Measurements from ENCODE around the gene FER1L5.

FER1L5 gene

DNA sequence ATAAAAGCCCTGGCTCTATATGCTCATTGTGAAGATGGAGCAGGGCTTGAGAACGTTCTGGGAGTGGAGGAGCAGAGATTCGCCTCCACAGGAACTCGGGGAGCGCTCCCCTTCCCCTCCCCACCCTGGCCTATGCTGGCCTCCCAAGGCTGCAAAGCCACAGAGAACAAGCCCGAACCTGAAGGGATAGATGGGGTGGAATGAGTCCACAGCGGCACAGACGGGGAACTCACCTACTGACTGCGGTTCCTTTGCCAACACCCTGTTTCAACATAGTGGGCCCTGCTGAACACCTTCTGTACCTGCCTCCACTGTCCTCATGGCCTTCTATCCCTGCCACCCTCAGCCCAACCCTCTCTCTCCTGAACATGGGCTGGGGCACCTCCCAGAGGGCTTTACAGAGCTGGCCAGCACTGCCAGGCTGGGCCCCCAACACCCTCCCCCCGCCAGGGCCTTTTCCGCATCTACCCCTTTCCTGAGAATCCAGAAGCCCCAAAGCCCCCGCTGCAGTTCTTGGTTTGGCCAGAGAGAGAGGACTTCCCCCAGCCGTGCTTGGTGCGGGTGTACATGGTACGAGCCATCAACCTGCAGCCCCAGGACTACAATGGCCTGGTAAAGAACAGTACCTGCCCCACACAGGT, 55.8 kb downstream of the FER1L5 start:
- DNase-seq (ENCODE audit: low spot score), result no peak

DNA sequence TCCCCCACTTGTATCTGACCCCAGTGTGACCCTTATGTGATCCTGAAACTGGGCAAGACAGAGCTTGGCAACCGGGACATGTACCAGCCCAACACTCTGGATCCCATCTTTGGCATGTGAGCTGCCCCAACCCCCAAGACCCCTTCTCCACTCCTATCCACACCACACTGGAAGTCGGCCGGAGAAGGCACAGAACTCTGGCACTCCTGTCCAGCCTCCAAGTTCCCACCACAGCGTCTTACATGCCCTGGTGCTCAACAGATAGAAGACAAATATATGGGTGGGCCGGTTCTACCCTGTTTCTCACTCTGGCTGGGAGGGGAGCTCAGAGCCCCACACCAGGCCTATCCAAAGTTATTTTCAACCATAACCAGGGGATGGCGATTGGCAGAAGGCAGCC, 56.5 kb downstream of the FER1L5 start:
- DNase-seq (ENCODE audit: low spot score), result no peak

DNA sequence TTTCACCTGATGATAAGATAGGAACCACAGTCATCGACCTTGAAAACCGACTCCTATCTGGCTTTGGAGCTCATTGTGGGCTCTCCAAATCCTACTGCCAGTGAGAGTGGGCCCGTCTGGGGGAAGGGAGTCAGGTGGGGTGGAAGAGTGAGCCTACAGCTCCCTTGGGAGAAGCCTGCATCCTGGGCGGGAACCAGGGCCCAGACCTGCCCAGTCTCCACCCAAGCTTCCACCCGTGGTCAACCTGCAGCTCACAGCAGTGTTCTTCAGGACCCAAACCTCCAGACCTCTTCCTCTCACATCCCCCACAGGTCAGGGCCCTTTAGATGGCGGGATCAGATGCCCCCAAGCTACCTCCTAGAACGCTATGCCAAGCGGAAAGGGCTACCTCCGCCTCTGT, 57.1 kb downstream of the FER1L5 start:
- DNase-seq (ENCODE audit: low spot score), result no peak

DNA sequence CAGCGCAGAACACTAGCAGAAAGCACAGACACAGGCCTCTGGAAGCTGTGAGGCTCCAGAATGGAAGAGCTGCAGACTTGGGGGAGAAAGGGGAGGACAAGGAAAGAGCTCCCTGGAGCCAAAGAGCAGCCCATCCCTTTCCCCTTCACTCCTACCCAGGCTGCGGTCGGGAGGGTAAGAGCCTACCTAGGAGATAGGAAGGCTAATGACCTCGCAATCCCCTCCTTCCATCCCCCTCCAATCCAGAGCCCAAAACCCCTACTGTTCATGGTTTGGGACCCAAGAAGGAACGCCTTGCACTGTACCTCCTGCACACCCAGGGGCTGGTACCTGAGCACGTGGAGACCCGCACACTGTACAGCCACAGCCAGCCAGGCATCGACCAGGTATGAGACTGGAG, 57.5 kb downstream of the FER1L5 start:
- DNase-seq (ENCODE audit: low spot score), result no peak

DNA sequence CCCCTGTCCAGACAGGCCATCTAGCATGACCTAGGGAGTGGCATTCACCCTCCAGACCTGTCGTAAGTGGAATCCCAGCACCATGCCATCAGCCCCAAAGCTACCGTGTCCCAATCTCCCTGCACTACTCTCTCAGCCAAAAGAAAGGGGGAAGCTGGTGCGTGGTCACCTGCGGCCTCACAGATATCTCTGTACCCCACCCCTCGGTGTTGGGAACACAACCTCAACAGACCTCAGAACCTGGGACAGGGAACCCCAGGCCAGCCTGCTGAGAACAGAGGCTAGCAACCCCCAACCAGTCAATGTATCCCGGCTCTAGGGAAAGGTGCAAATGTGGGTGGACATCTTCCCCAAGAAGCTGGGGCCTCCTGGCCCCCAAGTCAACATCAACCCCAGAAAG, 59.1 kb downstream of the FER1L5 start:
- no peak for DNase-seq (ENCODE audit: low spot score)

DNA sequence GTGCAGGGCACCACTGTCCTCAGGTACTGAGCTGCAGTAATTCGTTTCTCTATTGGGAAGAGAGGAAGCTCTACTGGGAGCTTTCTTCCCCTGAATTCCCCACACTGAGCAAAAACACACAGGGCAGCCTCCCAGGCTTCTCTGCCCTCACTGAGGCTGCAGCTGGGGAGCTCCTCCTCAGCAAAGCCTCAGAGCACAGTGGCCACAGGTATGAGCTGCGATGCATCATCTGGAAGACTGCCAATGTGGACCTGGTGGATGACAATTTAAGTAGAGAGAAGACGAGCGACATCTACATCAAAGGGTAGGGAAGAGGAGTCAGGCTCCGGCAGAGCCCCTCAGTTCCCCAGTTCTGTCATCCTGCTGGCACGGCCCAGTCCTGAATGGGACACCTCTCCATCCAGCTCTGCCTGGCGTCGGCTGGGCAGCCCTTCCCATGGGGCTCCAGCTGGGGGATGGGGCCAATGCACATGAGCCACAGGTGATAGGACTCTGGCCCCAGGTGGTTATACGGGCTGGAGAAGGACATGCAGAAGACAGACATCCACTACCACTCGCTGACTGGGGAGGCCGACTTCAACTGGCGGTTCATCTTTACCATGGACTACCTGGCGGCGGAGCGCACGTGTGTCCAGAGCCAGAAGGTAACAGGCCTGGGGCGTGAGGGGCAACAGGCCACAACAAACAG, 59.7 kb downstream of the FER1L5 start:
- no peak for DNase-seq (ENCODE audit: low spot score)

DNA sequence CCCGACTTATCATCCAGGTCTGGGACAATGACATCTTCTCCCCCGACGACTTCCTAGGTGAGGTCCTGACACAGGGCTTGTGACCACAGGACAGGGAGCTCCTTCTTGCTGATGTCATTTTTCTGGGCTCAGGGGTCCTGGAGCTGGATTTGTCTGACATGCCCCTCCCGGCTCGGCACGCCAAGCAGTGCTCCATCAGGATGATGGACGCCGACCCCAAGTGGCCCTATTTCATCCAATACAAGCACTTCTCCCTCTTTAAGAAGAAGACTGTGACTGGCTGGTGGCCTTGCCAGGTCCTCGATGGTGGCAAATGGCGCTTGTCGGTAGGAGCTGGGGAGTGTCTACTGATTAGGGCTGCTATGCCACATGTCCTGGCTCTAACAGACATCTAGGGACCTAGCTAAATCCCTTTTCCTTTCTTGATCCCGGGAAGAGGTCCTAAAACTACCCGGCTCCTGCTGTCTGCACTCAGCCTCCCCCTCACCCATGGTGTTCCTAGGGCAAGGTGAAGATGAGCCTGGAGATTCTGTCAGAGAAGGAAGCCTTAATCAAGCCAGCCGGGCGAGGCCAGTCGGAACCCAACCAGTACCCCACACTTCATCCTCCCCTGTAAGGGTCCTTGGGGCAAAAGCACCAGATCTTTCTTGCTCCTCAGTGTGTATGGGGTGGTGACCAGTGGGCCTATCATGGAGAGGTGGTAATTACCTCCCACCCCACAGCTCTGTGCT, 60.6 kb downstream of the FER1L5 start:
- no peak for DNase-seq (ENCODE audit: low spot score)

DNA sequence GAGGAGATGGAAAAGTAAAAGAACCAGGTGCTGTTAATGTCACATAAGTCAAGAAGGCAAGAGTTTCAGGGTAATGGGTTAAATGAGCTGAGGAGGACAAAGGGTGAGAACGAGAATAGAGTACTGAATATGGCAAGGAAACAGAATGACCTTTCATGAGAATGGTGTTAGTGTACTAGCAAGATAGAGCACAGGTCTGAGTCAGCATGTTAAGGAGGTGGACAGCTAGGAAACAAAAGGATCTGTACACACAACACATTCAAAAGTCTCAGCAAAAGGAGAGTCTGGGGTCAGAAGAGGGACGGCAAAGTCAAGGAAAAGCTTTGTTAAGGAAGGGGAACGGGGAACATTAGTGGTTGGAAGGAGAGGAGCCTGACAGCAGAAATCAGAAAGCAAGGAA, 68.4 kb downstream of the FER1L5 start:
- no peak for DNase-seq (ENCODE audit: low spot score)

DNA sequence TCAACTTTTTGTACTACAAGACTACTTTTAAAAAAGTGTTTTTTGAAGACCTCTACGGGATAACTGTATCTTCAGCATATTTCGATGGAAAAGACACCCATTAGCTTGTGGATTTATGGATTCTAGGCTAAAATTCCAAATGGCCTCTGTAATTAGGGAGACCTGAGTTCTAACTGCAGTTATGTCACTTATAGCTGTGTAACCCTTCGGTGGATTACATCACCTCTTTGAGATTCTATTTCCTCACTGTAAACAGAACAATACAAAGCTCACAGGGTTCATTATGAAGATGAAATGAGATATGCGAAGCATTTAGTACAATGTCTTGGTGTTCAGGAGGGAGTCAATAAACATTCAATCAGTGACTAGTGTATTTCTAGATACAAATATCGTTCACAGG, 73.1 kb downstream of the FER1L5 start:
- no peak for DNase-seq (ENCODE audit: low spot score)

DNA sequence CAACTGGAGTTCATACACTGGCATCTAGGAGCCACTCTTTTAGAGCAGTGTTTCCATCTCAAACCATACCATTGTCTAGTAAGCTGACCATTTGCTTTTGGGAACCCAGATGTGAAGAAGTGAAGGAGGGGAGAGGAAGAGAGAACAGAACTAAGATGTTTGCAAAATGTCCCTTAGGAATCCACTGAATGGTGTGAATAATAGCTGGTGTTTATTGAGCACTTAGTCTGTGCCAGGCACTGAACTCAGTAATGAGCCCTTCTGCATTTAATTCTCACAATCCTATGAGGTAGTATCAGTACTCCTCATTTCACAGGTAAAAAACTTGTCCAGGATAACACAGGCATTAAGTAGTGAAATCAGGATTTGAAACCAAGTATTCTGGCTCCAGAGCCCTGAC, 73.8 kb downstream of the FER1L5 start:
- no peak for DNase-seq (ENCODE audit: low spot score)

DNA sequence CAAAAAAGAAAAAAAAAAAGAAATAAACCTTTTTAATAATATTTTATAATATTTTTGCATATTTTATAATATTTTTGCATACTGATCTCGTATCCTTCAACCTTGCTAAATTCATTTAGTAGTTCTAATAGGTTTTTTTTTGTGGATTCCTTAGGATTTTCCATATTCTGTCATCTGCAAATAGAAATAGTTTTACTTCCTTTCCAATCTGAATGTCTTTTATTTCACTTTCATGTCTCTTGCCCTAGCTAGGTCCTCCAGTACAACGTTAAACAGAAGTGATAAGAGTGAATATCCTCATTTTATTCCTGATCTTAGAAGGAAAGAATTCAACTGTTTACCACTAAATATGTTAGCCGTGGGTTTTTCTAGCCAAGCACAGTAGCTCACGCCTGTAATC, 83.6 kb downstream of the FER1L5 start:
- DNase-seq (ENCODE audit: low spot score), result no peak

DNA sequence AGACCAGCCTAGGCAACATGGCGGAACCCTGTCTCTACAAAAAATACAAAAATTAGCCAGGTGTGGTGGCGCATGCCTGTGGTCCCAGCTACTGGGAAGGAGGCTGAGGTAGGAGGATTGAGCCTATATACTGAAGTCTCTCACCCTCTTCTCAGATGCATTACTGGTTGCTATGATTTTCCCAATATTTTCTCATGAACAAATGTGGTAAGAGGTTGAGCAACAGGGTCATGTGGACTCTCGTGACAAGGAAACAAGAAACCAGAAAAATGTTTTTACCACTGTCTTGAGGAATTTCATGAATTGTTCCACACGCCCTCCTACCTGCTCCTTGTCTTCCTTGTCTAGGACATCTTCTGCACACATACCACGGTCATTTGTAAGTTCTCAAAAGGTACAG, 84.9 kb downstream of the FER1L5 start:
- DNase-seq (ENCODE audit: low spot score), result no peak

DNA sequence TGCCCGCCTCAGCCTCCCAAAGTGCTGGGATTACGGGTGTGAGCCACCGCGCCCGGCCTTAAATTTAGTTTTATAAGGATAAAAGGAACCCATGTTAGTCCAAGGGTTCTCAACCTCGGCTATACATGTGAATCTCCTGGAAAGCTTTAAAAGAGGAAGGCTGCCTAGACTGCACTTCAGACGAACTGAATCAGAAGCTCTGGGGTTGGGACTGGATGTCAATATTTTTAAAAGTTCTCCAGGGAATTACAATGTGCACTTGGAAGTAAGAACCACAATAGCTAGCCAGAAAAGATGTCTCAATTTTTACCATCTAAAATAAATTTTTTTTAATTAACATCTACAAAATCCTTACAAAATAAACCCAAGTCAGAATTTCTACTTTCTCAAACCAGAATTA, 87.2 kb downstream of the FER1L5 start:
- no peak for DNase-seq (ENCODE audit: low spot score)

DNA sequence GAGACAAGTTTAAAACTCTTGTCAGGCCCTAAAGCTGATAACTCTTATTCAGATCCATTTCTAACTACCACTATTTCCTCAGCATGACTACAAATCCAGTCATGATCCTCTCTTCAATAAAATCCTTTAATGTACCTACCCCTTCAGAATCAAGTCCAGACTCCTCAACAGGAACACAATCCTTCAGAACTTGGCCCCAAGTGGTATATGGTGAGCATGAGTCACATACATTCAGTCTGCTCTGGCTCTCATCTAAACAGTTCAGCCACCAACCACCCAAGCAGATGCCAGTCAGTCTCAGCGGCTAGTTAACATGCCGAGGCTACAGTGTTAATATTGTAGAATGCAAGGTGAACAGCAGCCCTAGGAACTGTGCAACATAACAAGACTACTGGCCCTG, 87.6 kb downstream of the FER1L5 start:
- DNase-seq (ENCODE audit: low spot score), result no peak

DNA sequence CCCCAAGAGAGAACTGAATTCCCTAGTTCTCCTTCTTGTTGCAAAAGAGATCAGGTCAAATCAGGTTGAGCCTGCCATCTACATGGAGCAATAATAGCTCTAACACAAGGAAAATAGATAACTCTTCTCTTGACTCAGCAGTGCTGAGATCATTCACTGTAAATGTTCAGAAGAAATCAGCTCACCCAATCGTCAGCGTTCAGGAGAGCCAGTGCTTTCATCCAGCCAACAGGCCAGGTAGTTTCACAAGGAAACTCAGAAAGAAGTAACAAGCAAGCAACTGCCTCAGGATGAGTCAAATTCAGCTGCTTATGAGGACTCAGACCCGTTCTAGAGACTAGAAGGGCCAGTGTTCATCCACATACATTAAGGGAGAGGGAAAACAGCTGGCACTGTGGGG, 91.4 kb downstream of the FER1L5 start:
- no peak for DNase-seq (ENCODE audit: low spot score)

DNA sequence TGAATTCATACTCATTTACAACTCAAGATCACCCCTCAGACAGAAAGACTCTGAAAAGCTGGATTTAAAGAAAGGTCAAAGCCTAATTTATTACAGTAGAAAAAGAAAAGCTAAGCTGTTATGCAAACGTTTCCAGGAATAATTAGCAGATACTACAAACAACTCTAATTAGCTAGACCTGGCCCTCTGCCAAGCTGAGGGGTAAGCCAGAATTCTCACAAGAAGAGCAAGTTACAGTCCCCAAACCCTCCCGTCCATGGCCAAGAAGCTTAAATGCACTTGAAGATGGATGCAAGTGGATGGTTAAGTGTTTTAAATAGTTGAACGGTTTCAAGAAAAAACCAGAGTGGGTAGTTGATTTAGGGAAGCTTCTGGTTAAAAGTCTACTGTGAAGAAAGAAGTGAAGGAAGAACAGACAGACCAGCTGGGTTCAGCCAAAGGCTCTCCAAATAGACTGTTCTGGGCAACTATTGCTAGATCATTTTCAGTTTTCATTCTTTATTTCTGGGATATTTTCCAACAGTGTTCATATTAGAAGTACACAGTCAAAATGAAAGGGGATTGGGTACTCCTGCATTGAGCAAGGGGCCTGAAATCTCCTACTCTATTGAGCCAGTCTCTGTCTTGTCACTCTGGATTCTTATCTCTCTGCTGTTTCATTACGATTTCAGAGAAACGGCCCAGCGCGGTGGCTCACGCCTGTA, 92.5 kb downstream of the FER1L5 start:
- no peak for DNase-seq (ENCODE audit: low spot score)

DNA sequence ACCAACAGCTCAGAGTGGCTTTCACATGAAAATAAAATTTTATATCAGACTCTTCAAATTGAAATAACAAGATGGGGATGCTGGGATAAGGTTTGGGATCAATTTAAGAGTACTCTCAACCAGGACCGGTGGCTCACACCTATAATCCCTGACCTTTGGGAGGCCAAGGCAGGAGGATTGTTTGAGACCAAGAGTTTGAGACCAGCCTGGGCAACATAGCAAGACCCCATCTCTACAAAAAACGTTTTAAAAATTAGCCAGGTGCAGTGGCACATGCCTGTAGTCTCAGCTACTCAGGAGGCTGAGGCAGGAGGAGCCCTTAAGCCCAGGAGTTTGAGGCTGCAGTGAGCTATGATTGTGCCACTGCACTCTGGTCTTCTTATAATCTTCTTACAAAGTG, 94.7 kb downstream of the FER1L5 start:
- no peak for DNase-seq (ENCODE audit: low spot score)

DNA sequence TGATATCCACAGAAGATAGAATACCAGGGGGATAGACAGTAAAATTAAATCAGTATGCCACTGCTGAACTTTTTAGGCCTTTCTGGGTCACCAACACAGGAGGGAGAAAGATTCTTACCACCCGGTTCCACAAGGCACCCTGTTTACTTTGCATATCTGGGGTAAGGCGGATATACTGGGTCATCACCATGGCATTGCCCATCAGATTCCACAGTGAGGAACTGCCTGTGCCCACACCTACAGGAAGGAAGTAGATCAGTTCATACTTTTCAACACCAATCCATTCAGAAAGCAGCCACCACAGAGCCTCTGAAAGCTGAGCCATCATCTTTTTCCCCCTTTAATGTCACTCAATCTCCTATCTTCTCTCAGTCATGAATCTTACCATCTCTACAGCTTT, 95.3 kb downstream of the FER1L5 start:
- DNase-seq (ENCODE audit: low spot score), result no peak

DNA sequence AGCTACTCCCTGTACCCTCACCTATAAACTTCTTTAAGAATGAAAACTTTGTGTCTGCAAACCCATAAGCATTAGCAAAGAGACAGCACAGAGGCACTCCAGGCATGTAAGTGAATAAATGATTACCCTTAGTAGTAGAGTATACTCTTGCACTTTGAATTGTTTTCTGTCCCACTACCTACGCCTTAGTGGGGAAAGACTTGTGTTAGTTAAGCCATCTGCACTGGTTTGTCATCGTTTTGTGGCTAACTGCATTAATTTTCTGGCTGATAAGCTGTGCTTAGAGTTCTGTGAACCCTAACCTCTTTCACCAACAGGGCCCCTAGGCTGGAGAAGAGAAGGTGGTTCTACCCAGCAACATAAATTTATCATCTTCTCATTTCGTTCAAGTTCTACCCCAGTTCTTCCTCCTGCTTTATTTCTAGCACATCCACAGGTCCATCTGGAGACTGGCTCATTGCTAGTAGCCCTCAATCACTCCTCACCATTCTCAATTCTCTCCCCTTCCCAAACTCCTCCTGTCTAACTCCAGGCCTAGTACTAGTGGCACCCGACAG, 96.6 kb downstream of the FER1L5 start:
- no peak for DNase-seq (ENCODE audit: low spot score)

DNA sequence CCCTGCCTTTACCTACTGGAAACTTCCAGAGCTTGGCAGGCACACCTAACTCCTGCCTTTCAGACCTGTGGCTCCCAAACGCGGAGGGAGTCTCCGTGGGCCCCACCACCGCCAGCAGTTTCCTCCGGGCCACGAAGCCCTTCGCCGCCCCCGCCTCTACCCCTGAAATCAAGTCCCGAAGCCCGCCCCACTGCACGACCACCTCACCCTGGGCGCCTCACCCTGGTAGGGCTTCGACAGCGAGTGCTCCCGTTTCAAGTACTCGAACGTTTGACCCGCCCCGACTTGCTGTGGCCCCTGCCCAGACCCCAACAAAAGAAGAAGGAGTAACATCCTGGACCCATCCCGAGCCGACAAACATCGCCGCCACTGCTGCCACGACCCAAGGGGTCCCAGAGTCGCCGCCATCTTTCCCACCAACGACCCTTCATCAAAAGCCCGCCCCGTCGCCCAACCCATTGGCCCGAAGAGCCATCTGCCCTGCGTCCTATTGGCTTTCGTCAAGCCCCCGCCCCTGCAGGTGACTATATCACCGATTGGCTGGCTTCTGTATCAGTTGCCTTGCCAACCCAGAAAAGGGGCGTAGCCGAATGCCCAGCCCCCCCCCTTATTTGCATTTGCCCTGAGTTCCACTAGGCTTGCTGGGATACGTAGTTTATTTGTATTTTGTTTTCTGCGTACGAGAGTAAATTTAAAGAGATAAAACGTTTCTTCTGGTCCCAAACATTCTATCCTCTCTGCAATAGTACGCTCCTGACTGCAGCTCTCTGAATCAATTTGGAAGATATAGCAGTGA, 97.3 kb downstream of the FER1L5 start, which contains the start of gene LMAN2L:
Gene LMAN2L (minus strand): TSS at position 432 of the 796 bp plus-strand sequence. CDS start 24 bp downstream, at position 408.
- peak; percentile 97 for DNase-seq (ENCODE audit: low spot score)

DNA sequence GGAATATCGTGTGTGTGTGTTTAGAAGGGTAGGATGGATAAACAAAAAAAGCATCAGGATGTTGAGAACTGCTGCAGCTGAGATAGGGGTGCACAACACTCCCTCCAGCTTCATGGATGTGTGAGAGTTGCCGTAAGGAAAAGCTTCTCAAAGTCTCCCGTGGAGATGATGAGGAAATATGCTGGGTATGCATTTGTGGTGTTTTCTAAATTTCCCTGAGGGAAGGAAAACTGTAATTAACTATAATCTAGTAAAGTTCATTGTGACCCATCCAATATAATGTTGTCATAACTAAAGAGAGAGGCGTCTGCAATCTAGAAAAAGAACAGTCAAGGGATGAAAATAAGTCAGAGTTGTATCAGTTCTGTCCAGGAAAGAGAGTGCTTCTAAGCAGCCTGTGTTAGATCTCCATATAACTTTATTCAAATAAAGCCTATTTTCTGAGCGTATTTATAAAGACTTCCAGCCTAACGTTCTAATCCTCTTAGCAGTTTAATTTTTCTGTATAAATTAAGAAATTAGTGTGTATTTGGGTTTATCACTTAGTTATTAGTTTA, 104.6 kb downstream of the FER1L5 start:
- DNase-seq (ENCODE audit: low spot score), result no peak

Data from ecto neural progenitor cell (in vitro differentiated cells).